ENCODE results near the gene TGFBR3.

The TGFBR3 gene

DNA sequence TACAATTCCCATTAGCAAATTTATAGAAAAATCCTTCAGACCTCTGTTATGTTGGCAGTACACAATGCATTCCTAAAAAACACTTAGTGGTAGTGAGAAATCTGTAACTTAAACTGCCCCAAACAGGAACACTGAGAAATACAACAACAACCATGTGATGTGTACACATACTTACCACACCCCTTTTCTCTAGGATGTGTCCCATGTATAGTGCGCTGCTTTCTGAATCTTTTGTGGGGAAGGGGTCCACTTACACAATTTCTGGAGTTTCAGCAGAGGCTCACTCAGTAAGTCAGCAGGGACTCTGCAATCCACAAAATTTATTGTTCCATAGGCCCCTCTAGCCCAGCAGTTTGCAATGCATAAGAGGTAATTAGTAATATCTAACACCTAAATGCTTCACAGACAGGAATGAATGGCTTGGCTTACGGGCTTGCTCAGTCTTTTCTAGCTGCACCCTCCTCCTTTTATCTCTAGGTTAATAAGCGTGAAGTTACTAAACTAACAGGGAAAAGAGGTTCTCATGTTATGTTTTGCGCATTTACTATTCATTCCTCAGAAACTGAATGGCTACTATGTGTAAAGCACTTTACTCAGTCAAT, 115.2 kb downstream of the TGFBR3 start:
- Mint-ChIP-seq H3K4me3 (no peak overlapping the region), H3K9me3 (no peaks in the 10 kb centered on the region), H3K36me3 (ENCODE audit: low read depth) (peaks cover 15% of the 10 kb centered on the region), H3K27me3 (ENCODE audit: low read depth) (no peaks in the 10 kb centered on the region), H3K27ac (no peak overlapping the region), H3K4me1 (ENCODE audit: low read depth) (peaks cover 10% of the 10 kb centered on the region)

- no peak overlapping the region for H3K27ac Mint-ChIP-seq
Measured at GRCh38 chr1:91769742-91770141, 116.2 kb downstream of the TGFBR3 start.

GRCh38 chr1:91768786-91769725, 116.9 kb downstream of the TGFBR3 start:
- Mint-ChIP-seq H3K27me3 (ENCODE audit: low read depth) (no peaks in the 10 kb centered on the region), H3K36me3 (ENCODE audit: low read depth) (peaks cover 11% of the 10 kb centered on the region), H3K27ac (no peak overlapping the region), H3K9me3 (no peaks in the 10 kb centered on the region), H3K4me1 (ENCODE audit: low read depth) (peaks cover 7% of the 10 kb centered on the region), H3K4me3 (no peak overlapping the region)

More at GRCh38 chr1:91769742-91770141, 116.2 kb downstream of the TGFBR3 start:
- Mint-ChIP-seq H3K36me3 (ENCODE audit: low read depth) (peaks cover 11% of the 10 kb centered on the region), H3K4me1 (ENCODE audit: low read depth) (peaks cover 7% of the 10 kb centered on the region), H3K27me3 (ENCODE audit: low read depth) (no peaks in the 10 kb centered on the region), H3K9me3 (no peaks in the 10 kb centered on the region), H3K4me3 (no peak overlapping the region)

- Mint-ChIP-seq H3K9me3 (no peaks in the 10 kb centered on the region), H3K4me3 (no peak overlapping the region), H3K36me3 (ENCODE audit: low read depth) (peaks cover 11% of the 10 kb centered on the region), H3K27ac (no peak overlapping the region), H3K27me3 (ENCODE audit: low read depth) (no peaks in the 10 kb centered on the region), H3K4me1 (ENCODE audit: low read depth) (peaks cover 9% of the 10 kb centered on the region)
Measured at GRCh38 chr1:91768120-91768519, 117.8 kb downstream of the TGFBR3 start.

- no peak overlapping the region for H3K27ac Mint-ChIP-seq
- H3K36me3 Mint-ChIP-seq (ENCODE audit: low read depth), result peaks cover 19% of the 10 kb centered on the region
- no peaks in the 10 kb centered on the region for H3K9me3 Mint-ChIP-seq
- peaks cover 13% of the 10 kb centered on the region for H3K4me1 Mint-ChIP-seq (ENCODE audit: low read depth)
- H3K4me3 Mint-ChIP-seq, result no peak overlapping the region
- peaks cover 7% of the 10 kb centered on the region for H3K27me3 Mint-ChIP-seq (ENCODE audit: low read depth)
Measured at GRCh38 chr1:91766883-91767282, 119.1 kb downstream of the TGFBR3 start.

DNA sequence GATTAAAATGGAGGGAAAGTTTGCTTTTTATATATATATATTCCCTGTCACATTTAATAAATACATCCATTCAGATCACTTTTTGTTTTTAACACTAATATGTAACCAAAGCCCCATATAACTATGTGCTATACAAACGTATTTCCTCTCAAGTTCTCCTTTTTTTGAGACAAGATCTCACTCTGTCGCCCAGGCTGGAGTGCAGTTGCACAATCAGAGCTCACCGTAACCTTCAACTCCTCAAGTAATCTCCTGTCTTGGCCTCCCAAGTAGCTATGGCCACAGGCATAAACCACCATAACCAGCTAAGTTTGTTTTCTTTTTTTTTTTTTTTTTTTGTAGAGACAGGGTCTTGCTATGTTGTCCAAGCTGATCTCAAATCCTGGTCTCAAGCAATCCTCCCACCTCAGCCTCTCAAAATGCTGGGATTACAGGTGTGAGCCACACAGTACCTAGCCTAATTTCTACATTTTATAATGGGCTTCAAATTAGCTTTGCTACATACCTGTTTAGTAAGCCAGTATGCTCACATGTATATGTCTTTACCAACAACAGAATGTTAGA, 120.0 kb downstream of the TGFBR3 start:
- Mint-ChIP-seq H3K36me3 (ENCODE audit: low read depth) (peaks cover 20% of the 10 kb centered on the region), H3K4me1 (ENCODE audit: low read depth) (peaks cover 16% of the 10 kb centered on the region), H3K9me3 (no peaks in the 10 kb centered on the region), H3K4me3 (no peak overlapping the region), H3K27me3 (ENCODE audit: low read depth) (peaks cover 12% of the 10 kb centered on the region), H3K27ac (no peak overlapping the region)

DNA sequence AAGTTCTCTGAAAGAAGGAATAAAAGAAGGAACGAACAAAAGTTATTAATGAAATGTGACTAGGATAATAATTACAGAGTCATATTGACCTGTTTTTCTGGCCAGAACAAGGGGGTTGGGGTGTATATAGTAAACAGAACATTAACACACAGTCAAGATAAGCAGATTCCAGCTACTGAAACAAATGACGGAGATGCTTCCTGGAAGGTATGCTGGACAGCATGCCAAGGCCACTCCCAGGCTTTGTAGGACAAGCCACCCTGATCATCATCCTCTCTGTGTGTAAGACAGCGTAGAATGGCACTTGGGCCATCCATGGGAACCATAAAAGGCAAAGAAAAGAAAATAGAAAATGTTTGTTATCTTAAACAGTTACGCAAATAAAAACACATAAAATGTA, 120.7 kb downstream of the TGFBR3 start:
- peaks cover 18% of the 10 kb centered on the region for H3K4me1 Mint-ChIP-seq (ENCODE audit: low read depth)
- H3K36me3 Mint-ChIP-seq (ENCODE audit: low read depth), result peaks cover 19% of the 10 kb centered on the region
- no peak overlapping the region for H3K27ac Mint-ChIP-seq
- peaks cover 12% of the 10 kb centered on the region for H3K27me3 Mint-ChIP-seq (ENCODE audit: low read depth)
- no peak overlapping the region for H3K4me3 Mint-ChIP-seq
- no peaks in the 10 kb centered on the region for H3K9me3 Mint-ChIP-seq

DNA sequence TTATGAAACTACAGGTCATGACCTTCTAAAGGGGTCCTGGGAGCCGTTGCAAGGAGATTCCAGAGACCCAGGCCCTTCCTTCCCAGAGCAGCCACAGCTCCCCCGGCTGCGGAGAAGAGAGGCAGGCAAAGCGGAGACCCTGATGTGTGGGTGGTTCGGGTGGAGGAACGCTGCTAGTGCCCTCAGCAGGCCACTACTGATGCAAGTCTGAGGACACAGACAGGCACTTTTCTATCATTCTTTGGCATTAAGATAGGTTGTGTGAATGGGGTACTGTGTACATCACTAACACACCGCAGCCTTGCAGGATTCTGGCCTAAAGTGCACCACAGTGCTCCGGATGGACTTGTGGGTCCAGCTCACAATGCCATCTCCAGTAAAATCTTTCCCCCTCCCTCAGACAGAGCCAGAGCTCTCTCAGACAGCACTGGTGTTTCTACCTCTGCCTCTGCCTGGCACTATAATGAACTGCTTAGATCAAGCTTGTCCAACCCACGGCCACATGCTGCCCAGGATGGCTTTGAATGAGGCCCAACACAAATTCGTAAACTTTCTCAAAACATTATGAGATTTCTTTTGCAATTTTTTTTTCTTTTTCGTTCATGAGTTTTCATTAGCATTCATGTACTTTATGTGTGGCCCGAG, 121.4 kb downstream of the TGFBR3 start:
- peaks cover 18% of the 10 kb centered on the region for H3K36me3 Mint-ChIP-seq (ENCODE audit: low read depth)
- peaks cover 12% of the 10 kb centered on the region for H3K27me3 Mint-ChIP-seq (ENCODE audit: low read depth)
- H3K27ac Mint-ChIP-seq, result no peak overlapping the region
- H3K4me1 Mint-ChIP-seq (ENCODE audit: low read depth), result peaks cover 18% of the 10 kb centered on the region
- H3K9me3 Mint-ChIP-seq, result no peaks in the 10 kb centered on the region
- no peak overlapping the region for H3K4me3 Mint-ChIP-seq

DNA sequence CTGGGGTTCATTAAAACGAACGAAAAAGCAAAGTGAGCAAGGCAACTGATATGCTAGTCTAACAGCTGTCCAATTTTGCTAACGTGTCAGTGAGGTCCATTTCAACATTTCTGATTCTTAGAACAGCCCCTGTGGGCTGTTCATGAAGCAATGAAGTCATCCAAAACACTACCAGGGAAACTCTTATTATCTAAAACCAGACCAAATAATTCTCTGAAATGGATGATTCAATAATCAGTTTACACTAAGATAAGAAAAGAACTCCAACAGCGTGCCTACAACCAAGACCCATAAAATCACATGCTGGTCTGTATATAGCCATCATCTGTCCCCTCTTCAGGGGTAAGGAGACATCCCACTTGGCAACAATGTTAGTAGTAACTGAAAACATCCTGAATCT, 122.7 kb downstream of the TGFBR3 start:
- Mint-ChIP-seq H3K4me3 (no peak overlapping the region), H3K9me3 (no peaks in the 10 kb centered on the region), H3K27ac (no peak overlapping the region), H3K36me3 (ENCODE audit: low read depth) (peaks cover 17% of the 10 kb centered on the region), H3K4me1 (ENCODE audit: low read depth) (peaks cover 11% of the 10 kb centered on the region), H3K27me3 (ENCODE audit: low read depth) (peaks cover 12% of the 10 kb centered on the region)

GRCh38 chr1:91761295-91761721, 124.6 kb downstream of the TGFBR3 start:
- H3K36me3 Mint-ChIP-seq (ENCODE audit: low read depth), result peaks cover 24% of the 10 kb centered on the region
- no peaks in the 10 kb centered on the region for H3K9me3 Mint-ChIP-seq
- peaks cover 12% of the 10 kb centered on the region for H3K27me3 Mint-ChIP-seq (ENCODE audit: low read depth)
- no peak overlapping the region for H3K27ac Mint-ChIP-seq
- no peak overlapping the region for H3K4me3 Mint-ChIP-seq
- peaks cover 11% of the 10 kb centered on the region for H3K4me1 Mint-ChIP-seq (ENCODE audit: low read depth)

- Mint-ChIP-seq H3K4me3 (no peak overlapping the region), H3K27ac (no peak overlapping the region), H3K4me1 (ENCODE audit: low read depth) (peaks cover 11% of the 10 kb centered on the region), H3K27me3 (ENCODE audit: low read depth) (peaks cover 12% of the 10 kb centered on the region), H3K36me3 (ENCODE audit: low read depth) (peaks cover 24% of the 10 kb centered on the region), H3K9me3 (no peaks in the 10 kb centered on the region)
Measured at GRCh38 chr1:91760512-91760911, 125.4 kb downstream of the TGFBR3 start.

DNA sequence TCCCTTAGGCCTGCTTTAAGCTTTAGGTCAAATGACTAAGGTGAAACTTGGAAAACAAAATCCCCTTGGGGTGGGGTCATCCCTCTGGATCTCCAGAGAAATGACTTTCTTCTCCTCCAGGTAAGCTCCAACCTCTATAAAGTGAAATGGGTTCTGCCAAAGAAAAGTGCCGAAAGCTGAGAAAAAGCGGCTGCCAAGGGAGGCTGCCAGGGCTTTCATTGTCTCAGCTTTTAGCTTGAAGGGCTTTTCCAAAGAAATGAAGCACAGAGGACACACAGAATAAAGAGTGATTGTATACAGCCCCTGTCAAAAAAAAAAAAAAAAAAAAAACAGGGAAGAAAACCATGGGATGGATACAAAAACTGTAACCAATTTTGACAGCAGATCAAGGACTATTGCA, 126.9 kb downstream of the TGFBR3 start:
- Mint-ChIP-seq H3K27me3 (ENCODE audit: low read depth) (peaks cover 12% of the 10 kb centered on the region), H3K9me3 (no peaks in the 10 kb centered on the region), H3K36me3 (ENCODE audit: low read depth) (peaks cover 21% of the 10 kb centered on the region), H3K27ac (no peak overlapping the region), H3K4me3 (no peak overlapping the region), H3K4me1 (ENCODE audit: low read depth) (peaks cover 17% of the 10 kb centered on the region)

GRCh38 chr1:91757763-91758460, 128.0 kb downstream of the TGFBR3 start:
- H3K4me1 Mint-ChIP-seq (ENCODE audit: low read depth), result peaks cover 23% of the 10 kb centered on the region
- H3K27ac Mint-ChIP-seq, result no peak overlapping the region
- H3K4me3 Mint-ChIP-seq, result no peak overlapping the region
- H3K36me3 Mint-ChIP-seq (ENCODE audit: low read depth), result peaks cover 23% of the 10 kb centered on the region
- H3K27me3 Mint-ChIP-seq (ENCODE audit: low read depth), result peaks cover 12% of the 10 kb centered on the region
- no peaks in the 10 kb centered on the region for H3K9me3 Mint-ChIP-seq

DNA sequence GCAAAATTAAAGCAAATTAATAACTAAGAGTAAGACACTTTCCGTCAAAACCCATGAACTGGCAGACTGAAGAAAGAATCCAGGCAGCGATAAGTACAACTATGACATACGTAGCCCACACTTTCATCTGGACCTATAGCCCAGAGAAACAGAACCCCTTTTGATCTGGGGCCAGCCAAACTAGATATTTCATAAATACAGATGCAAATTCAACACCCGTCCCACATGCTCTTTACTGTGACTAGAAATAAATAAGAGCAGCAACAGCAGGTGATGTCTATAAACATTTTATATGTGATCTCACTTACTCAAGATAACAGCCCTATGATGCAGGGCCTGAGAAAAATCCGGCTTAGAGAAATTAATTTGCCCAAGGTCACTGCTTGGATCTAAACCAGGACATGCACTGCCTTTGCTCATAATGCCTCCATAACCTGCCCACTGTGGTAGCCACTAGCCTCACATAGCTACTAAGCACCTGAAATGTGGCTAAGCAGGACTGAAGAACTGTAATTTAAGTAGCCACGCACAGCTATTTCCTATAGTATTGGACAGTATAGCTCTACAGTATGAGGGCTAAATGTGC, 130.2 kb downstream of the TGFBR3 start:
- Mint-ChIP-seq H3K27ac (no peak overlapping the region), H3K9me3 (no peaks in the 10 kb centered on the region), H3K27me3 (ENCODE audit: low read depth) (no peaks in the 10 kb centered on the region), H3K36me3 (ENCODE audit: low read depth) (peaks cover 21% of the 10 kb centered on the region), H3K4me3 (no peak overlapping the region), H3K4me1 (ENCODE audit: low read depth) (peaks cover 30% of the 10 kb centered on the region)

All from T-helper 1 cell treated with Interleukin-12 subunit alpha and Interleukin-12 subunit beta and Interleukin-4 antibody, amounts not matched to agents 30 μg/mL and 1 μg/mL, for 36 hours (primary cell).